ACC112 (cell line): ENCODE data around the gene FAM153A.
"Not testable (repeated sequence)": the region's sequence is repeated elsewhere in the genome, so short reads cannot be mapped to it uniquely, and the experiment has no call there.

Source experiments
- H2AFZ ChIP-seq: fragments of 200-600 bp; sonication (generic); one replicate; pipeline ENCODE4 v1.6.0; 2017; ENCODE audit warnings: antibody characterized with exemption, low read length; ENCODE audit not compliant: unreplicated experiment
- H3K27ac ChIP-seq: fragments of 200-600 bp; sonication (generic); 2 replicates; pipeline ENCODE4 v1.5.1; 2014; ENCODE audit warnings: low read depth, mild to moderate bottlenecking, antibody characterized with exemption, low read length, moderate library complexity
- H3K27me3 ChIP-seq: fragments of 200-600 bp; sonication (generic); 2 replicates; pipeline ENCODE4 v1.6.1; 2014; ENCODE audit warnings: mild to moderate bottlenecking, antibody characterized with exemption, low read length, moderate library complexity, mixed read lengths; ENCODE audit not compliant: insufficient read depth
- H3K36me3 ChIP-seq: fragments of 200-600 bp; sonication (generic); 2 replicates; pipeline ENCODE4 v1.6.1; 2016; ENCODE audit warnings: mild to moderate bottlenecking, antibody characterized with exemption, low read length, moderate library complexity, mixed read lengths; ENCODE audit not compliant: insufficient read depth
- H3K4me1 ChIP-seq: fragments of 200-600 bp; sonication (generic); one replicate; pipeline ENCODE4 v1.6.1; 2016; ENCODE audit warnings: low read length, mixed read lengths; ENCODE audit not compliant: insufficient read depth, unreplicated experiment, control insufficient read depth
- H3K4me3 ChIP-seq: fragments of 200-600 bp; sonication (generic); 2 replicates; pipeline ENCODE4 v1.5.1; 2014; ENCODE audit warnings: mild to moderate bottlenecking, low read depth, low read length
- H3K79me2 ChIP-seq: fragments of 200-600 bp; sonication (generic); one replicate; pipeline ENCODE4 v1.6.0; 2016; ENCODE audit warnings: low read length; ENCODE audit not compliant: control insufficient read depth, unreplicated experiment, insufficient read depth

FAM153A gene

DNA sequence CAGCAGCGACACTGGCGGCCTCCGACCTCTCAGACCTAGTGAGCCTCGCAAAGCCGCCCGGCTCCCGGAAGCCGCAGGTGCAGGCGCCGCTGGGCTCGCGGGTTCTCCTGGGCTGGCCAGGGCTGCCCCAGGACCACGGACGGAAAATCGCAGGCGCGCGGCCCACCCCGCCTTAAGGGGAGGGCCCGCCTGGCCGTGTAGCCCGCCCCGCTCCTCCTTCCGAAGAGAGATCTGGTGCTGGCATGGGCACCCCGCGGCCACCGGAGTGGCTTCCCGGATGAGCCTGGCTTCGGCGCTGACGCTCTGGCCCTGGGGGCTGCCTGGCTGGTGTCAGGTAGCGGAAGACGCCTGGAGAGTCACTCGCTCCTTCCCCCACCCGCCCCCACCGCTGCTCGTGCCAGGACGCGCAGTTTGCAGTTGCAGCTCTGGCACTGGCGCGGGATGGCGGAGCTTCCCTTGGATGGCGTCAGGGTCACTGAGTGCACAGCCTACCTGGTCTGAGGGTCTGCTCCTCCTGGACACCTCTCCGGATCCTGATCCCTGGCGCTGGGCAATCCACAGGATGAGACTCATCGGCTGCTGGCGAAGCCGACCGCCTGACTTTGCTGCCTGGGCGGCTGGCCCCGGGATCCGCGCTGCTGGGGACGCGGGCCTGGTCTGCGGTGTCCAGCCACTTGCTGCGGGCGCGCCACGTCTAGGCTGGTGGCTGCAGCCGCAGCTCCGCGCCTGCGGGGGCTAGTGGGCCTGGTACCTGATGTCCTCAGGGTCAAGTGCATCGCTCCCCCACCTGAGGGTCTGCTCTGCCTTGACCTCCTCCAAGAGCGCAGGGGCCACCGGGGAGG lies at the start of gene FAM153A:
TSS of gene FAM153A (minus strand) at position 108 of the 842 bp plus-strand sequence.
- not testable (repeated sequence) for H3K79me2 ChIP-seq, H3K4me3 ChIP-seq, H2AFZ ChIP-seq, H3K27me3 ChIP-seq, H3K36me3 ChIP-seq, H3K4me1 ChIP-seq, H3K27ac ChIP-seq

DNA sequence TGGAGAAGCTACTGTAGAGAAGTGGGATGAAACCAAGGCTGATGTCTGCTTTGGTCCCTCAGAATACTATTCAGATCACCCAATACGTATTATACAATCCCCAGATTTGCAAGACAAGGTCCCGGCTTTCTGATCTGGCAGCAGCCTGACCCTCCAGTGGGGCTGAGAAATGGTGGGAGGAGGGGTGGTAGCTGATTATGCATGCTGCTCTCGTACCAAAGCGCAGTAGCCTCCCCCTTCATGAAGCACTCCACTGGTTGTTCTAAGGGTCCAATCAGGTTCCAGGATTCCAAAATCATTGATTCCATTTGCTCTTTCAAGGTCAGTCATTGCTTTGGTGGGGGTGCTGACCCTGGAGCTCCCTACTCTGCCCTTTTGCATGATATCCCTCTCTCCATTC lies 49.6 kb upstream of the FAM153A start:
- not testable (repeated sequence) for H3K4me1 ChIP-seq, H3K4me3 ChIP-seq, H3K27me3 ChIP-seq

DNA sequence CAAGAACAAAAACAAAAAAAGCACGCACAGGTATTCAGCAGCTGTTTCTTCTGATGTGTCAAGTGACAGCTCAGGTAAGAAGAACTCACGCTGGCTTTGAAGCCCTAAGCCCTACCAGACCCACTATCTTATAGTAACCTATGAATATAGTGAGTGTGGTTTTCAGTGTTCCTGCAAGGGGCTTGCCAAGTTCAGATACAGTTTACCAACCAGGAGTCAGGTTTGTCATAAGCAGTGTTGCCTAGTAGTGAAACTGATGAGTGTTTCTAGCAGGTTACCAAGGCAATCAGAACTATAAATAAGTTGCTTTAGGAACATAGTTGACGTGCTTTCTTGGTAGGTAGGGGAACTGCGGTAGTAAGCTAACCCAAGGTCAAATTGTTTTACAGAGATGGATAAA lies 43.4 kb upstream of the FAM153A start:
- H3K36me3 ChIP-seq, H2AFZ ChIP-seq, H3K27ac ChIP-seq, H3K27me3 ChIP-seq, H3K4me1 ChIP-seq, H3K79me2 ChIP-seq, H3K4me3 ChIP-seq: not testable (repeated sequence)

More for the DNA sequence above, 49.6 kb upstream of the FAM153A start:
- not testable (repeated sequence) for H3K36me3 ChIP-seq, H3K27ac ChIP-seq, H3K79me2 ChIP-seq, H2AFZ ChIP-seq

DNA sequence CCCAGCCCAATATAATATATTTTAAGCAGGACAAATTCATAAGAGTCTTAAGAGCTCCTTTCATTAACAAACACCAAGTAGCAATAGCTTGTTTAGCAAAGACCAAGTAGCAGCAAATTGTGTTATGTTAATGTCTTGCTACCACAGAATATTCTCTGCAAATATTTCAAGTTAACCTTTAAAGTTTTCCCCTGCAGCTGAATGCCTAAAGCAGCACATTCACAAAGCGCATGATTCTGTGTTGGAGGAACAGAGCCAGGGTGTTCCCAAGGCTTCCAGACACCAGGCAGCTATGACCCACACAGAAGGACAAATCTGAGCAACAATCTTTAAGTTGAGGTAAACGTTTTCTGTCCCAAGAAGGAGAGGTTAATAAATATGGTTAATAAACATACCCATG lies 42.1 kb upstream of the FAM153A start:
- H3K79me2 ChIP-seq, H3K4me3 ChIP-seq, H3K36me3 ChIP-seq, H3K4me1 ChIP-seq, H2AFZ ChIP-seq, H3K27ac ChIP-seq, H3K27me3 ChIP-seq: not testable (repeated sequence)

DNA sequence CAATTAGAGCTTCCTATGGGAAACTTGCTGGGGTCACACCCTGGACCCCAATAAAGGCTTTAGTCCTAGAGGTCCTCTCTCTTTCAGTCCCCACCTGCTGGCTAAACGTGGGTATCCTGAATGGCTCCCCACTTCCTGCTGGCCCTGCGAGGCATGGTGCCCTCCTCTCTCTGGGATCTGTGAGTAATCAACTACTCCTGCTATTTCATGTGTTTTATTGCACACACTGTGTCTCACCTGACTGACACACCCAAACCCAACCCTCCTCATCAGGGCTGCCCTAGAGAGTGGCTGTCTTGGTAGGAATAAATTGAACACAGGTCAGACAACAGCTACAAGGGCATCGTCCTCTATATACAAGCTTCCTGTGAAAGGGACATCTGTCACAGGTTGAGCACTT lies 39.8 kb upstream of the FAM153A start:
- not testable (repeated sequence) for H3K36me3 ChIP-seq, H3K79me2 ChIP-seq, H3K4me3 ChIP-seq, H3K27me3 ChIP-seq, H3K4me1 ChIP-seq, H3K27ac ChIP-seq, H2AFZ ChIP-seq

DNA sequence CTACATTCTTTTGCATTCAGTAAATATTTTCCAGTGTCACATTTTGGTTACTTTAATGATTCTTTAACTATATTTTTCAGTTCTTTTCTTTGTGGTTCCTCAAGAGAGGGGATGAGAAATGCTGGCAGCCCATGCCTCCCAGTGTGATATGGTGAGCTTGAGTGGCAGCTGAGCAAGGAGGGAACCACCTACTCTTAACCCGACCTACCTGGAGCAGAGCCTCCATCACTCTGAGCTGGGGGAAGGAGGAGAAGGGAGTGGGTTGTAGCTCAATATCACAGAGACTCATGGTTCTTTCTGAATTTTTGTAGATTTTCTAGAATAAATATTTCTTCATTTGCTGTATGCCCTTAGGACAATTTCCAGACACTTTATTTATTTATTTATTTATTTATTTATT lies 37.0 kb upstream of the FAM153A start:
- not testable (repeated sequence) for H3K79me2 ChIP-seq, H3K4me3 ChIP-seq, H3K36me3 ChIP-seq, H3K27me3 ChIP-seq, H3K27ac ChIP-seq, H2AFZ ChIP-seq, H3K4me1 ChIP-seq

DNA sequence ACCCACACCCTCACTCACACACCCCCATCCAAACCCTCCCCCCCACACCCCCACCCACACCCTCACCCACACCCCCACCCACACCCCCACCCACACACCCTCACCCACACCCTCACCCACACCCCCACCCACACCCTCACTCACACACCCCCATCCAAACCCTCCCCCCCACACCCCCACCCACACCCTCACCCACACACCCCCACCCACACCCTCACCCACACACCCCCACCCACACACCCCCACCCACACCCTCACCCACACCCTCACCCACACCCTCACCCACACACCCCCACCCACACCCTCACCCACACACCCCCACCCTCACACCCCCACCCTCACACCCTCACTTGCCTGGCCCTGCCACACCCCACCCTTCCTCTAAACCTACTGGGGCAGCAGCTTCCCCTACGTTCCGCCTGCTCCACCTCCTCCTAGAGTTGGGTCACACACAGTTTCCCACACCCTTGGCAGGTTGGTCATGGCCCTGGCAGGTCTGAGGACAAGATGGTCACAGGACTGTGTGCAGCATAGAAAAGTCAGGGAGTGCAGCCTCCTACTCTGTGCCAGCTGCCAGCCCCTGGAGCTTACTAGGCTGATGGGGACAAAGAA lies 30.2 kb upstream of the FAM153A start:
- not testable (repeated sequence) for H3K4me3 ChIP-seq, H2AFZ ChIP-seq, H3K79me2 ChIP-seq, H3K27me3 ChIP-seq, H3K36me3 ChIP-seq, H3K27ac ChIP-seq, H3K4me1 ChIP-seq

DNA sequence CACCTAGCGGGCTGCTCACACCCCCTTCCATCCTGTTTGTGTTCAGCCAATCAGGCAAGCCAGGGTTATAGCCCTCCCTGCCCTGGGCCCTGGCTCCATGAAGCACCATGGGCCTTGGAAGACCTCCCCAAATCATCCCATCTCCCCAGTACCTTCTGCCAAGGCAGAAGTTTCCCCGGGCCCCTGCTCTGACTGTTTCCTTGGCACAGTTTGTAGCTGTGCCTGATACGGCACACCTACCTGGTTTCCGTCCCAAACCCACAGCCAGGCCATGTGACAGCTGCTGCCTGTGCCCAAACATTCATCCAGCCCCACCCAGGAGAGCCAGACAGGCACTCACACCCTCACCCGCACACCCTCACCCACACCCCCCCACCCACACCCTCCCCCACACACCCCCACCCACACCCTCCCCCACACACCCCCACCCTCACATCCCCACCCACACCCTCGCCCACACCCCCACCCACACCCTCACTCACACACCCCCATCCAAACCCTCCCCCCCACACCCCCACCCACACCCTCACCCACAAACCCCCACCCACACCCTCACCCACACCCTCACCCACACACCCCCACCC lies 29.6 kb upstream of the FAM153A start:
- H3K36me3 ChIP-seq, H3K27ac ChIP-seq, H3K27me3 ChIP-seq, H2AFZ ChIP-seq, H3K79me2 ChIP-seq, H3K4me3 ChIP-seq, H3K4me1 ChIP-seq: not testable (repeated sequence)

DNA sequence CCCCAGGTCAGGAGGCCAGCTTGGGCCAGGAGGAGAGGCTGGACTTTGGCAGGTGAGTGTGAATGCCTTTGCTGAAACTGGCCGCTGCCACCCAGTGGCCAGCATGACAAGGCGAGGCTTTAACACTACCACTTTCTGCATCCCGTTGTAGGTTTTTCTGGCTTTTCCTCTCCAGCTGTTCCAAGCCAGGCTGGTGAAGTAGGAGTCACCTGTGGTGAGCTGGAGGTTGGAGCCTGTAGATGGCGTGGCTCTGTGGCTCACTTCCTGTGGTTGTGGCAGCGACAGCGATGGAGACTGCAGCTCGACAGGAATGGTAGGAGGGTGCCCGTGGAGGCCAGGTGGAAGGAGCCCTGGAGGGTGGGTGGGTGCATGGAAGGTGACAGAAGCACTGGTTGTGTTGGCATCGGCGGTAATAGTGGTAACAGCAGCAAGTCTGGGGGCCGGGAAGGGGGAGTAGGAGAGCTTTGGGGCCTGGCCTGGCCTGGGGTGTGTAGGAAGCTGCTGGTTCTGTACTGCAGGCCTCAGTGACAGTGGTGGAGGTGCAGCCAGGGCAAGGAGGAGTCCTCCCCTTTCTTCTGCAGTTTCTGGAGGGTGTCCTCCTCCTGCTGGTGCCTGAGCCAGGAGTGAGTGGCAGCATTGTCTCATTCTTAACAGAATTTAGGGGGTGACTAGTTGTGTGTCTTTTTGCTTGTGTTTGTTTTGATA lies 26.7 kb upstream of the FAM153A start:
- H3K4me1 ChIP-seq, H2AFZ ChIP-seq, H3K79me2 ChIP-seq, H3K4me3 ChIP-seq, H3K36me3 ChIP-seq, H3K27me3 ChIP-seq, H3K27ac ChIP-seq: not testable (repeated sequence)

DNA sequence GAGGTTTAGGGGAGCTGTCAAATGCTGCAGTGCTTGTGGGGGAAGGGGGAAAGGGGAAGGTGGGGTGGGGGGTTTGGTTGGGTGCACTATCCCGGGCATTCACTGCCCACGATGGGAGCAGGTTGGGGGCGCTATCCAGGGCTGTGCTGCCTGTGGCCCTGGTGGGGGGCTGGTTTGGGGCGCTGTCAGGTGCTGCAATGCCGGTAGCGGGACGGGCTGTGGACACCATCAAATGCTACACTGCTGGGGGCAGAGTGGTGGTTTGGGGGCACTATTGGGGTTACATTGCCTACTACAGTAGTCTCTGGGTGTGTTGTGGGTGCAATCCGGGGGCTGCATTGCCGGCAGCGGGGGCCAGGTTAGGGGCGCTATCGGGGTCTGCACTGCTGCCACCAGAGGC lies 25.7 kb upstream of the FAM153A start:
- not testable (repeated sequence) for H3K4me3 ChIP-seq, H3K4me1 ChIP-seq, H3K79me2 ChIP-seq, H3K27ac ChIP-seq, H3K36me3 ChIP-seq, H3K27me3 ChIP-seq, H2AFZ ChIP-seq

DNA sequence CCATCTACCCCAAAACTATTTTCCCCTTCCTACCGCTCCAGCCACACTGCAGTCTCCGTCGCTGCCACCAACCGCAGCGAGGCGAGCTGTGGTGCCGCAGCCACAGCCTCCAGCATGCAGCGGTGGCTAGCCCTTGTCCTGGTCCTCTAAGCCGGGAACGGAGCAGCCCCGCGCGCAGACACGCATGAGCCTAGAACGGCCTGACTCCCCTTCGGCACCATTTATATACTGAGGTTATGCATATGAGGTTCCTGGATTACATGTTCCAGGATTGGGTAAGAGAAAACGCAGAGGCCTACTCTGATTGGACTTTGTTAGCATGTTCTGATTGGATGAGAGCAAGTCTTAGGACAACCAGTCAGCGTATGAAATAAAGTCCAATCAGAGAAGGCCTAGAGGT lies 24.6 kb upstream of the FAM153A start:
- not testable (repeated sequence) for H3K4me3 ChIP-seq, H3K4me1 ChIP-seq, H3K79me2 ChIP-seq, H2AFZ ChIP-seq, H3K36me3 ChIP-seq, H3K27ac ChIP-seq, H3K27me3 ChIP-seq
